Hepatocyte (in vitro differentiated cells): ENCODE data around the gene ZNF605.

Source experiments
- EZH2 ChIP-seq: fragments of 200-600 bp; sonication (generic); IDR thresholded peaks from 2 replicates; pipeline ENCODE4 v1.6.1; 2016; ENCODE audit warnings: antibody characterized with exemption, mild to moderate bottlenecking, borderline replicate concordance
- EZH2phosphoT487 ChIP-seq: fragments of 200-600 bp; sonication (generic); IDR thresholded peaks from one replicate; pipeline ENCODE4 v1.6.1; 2018; ENCODE audit warnings: antibody characterized with exemption, mild to moderate bottlenecking, low read depth, moderate library complexity; ENCODE audit not compliant: unreplicated experiment, severe bottlenecking
- TF ChIP-seq, protein P1 (sequence below): fragments of 200-600 bp; sonication (generic); IDR thresholded peaks from 2 replicates; pipeline ENCODE4 v1.5.1; 2016; ENCODE audit warnings: antibody characterized with exemption, mild to moderate bottlenecking; ENCODE audit not compliant: poor library complexity

DNA sequence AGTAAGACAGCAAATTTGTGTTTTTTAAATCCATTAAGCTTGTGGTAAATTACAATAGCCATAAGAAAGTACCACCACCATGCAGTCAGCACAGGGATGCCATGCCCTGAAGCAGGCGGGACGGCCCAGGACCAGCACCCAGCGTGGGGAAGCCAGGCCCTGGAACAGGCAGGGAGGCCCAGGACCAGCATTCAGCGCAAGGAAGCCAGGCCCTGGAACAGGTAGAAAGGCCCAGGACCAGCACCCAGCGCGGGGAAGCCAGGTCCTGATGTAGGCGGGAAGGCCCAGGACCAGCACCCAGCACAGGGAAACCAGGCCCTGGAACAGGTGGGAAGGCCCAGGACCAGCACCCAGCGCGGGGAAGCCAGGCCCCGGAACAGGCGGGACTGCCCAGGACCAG is 81.9 kb downstream of the ZNF605 start:
- TF ChIP-seq, protein P1, sequence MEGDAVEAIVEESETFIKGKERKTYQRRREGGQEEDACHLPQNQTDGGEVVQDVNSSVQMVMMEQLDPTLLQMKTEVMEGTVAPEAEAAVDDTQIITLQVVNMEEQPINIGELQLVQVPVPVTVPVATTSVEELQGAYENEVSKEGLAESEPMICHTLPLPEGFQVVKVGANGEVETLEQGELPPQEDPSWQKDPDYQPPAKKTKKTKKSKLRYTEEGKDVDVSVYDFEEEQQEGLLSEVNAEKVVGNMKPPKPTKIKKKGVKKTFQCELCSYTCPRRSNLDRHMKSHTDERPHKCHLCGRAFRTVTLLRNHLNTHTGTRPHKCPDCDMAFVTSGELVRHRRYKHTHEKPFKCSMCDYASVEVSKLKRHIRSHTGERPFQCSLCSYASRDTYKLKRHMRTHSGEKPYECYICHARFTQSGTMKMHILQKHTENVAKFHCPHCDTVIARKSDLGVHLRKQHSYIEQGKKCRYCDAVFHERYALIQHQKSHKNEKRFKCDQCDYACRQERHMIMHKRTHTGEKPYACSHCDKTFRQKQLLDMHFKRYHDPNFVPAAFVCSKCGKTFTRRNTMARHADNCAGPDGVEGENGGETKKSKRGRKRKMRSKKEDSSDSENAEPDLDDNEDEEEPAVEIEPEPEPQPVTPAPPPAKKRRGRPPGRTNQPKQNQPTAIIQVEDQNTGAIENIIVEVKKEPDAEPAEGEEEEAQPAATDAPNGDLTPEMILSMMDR: no peak
- TF ChIP-seq EZH2 (no peak), EZH2phosphoT487 (no peak)
